Right lobe of liver (tissue), 4 donors: ENCODE results near the gene WNK2.

Experiments used
- CTCF ChIP-seq, 4 donors: fragments of 200-600 bp in 3 of 4; fragments of 450-650 bp in 1 of 4; IDR thresholded peaks; one replicate each; pipeline versions ENCODE4 v1.5.1 to v1.8.0; 2016 to 2022; ENCODE audit warnings: antibody characterized with exemption in 4 of 4, mild to moderate bottlenecking in 2 of 4
- POLR2A ChIP-seq: fragments of 450-650 bp; IDR thresholded peaks from one replicate; pipeline ENCODE4 v1.6.1; 2017; ENCODE audit warnings: antibody characterized with exemption, mild to moderate bottlenecking
- donor health status: DM: no; HTN: no; CAD: no.
- donor health status: DM: no; HTN: no; CAD: no.
- donor health status: DM: no; HTN: yes; CAD: no.

GRCh38 chr9:93286252-93287188 lies 102.6 kb downstream of the WNK2 start:
- TF ChIP-seq CTCF (IDR thresholded peaks at IDR 0.05) = no peak
- TF ChIP-seq POLR2A = no peak
